Panc1 (cell line): Measurements from ENCODE around the gene COL27A1. TPM values are rescaled to one million over a fixed set of nuclear protein-coding genes. Genes with fewer than 3 reads are reported as not detected.

Experiments
- ATAC-seq: fragments of 200-7000 bp; cut with Tn5 transposase; 2 replicates; pipeline ENCODE4 v1.9.1; 2020; ENCODE audit warnings: mild to moderate bottlenecking, moderate library complexity
- BruUV-seq: library from RNA; stranded (reverse); fragments of 400-500 nt; replicated peaks from 2 replicates; lab custom pipeline; 2021; lab: Mats Ljungman, UMichigan
- CTCF ChIA-PET: fragments of 300-600 bp; sonication (Branson Sonifier 250); formaldehyde crosslinking; loops from one replicate; lab custom pipeline; 2022; ENCODE audit warnings: antibody characterized with exemption; lab: Charles Lee
- POLR2A ChIA-PET: fragments of 300-600 bp; sonication (Branson Sonifier 250); formaldehyde crosslinking; loops from one replicate; lab custom pipeline; 2022; ENCODE audit warnings: antibody characterized with exemption; lab: Charles Lee
- DNase-seq: peaks from one replicate; pipeline ENCODE4 v3.0.0-alpha.2; 2010; ENCODE audit warnings: low read depth, low spot score
- H3K27ac ChIP-seq: 2 replicates; pipeline ENCODE4 v1.5.1; 2011; ENCODE audit warnings: mild to moderate bottlenecking, low read length, inconsistent platforms
- H3K27me3 ChIP-seq: fragments of 200-500 bp; sonication (Bioruptor generic); 2 replicates; pipeline ENCODE4 v1.6.0; 2014; ENCODE audit warnings: low read length, inconsistent platforms; ENCODE audit not compliant: control insufficient read depth, insufficient read depth
- H3K36me3 ChIP-seq: fragments of 200-500 bp; sonication (Bioruptor generic); 2 replicates; pipeline ENCODE4 v1.5.1; 2014; ENCODE audit warnings: inconsistent platforms, mild to moderate bottlenecking, low read length, moderate library complexity; ENCODE audit not compliant: control insufficient read depth, insufficient read depth
- H3K4me1 ChIP-seq: 2 replicates; pipeline ENCODE4 v1.5.1; 2011; ENCODE audit warnings: inconsistent platforms, mild to moderate bottlenecking, low read length, moderate library complexity; ENCODE audit not compliant: control insufficient read depth, insufficient read depth
- H3K4me3 ChIP-seq, 2 experiments: 2 replicates each; pipeline ENCODE4 v1.5.1; 2011 to 2012; ENCODE audit warnings: low read depth in 2 of 2, low read length in 2 of 2, mild to moderate bottlenecking in 2 of 2, inconsistent platforms in 1 of 2, moderate library complexity in 1 of 2
- H3K9me3 ChIP-seq: fragments of 200-500 bp; sonication (Bioruptor generic); 2 replicates; pipeline ENCODE4 v1.5.1; 2014; ENCODE audit warnings: low read depth, mild to moderate bottlenecking, inconsistent platforms, low read length, moderate library complexity; ENCODE audit not compliant: control insufficient read depth, insufficient read depth
- CTCF ChIP-seq: fragments of 450-650 bp; IDR thresholded peaks from 2 replicates; pipeline ENCODE4 v1.5.1; 2017; ENCODE audit warnings: mild to moderate bottlenecking
- POLR2AphosphoS5 ChIP-seq: IDR thresholded peaks from 2 replicates; pipeline ENCODE4 v1.6.1; 2012; ENCODE audit warnings: mild to moderate bottlenecking, low read depth, low read length, moderate library complexity
- REST ChIP-seq, 2 experiments: IDR thresholded peaks; 2 replicates each; pipeline ENCODE4 v1.6.1; 2011 to 2012; ENCODE audit warnings: low read depth in 2 of 2, control low read depth in 1 of 2, low read length in 1 of 2, mild to moderate bottlenecking in 1 of 2, moderate library complexity in 1 of 2; ENCODE audit not compliant: insufficient read depth in 1 of 2
- SIN3A ChIP-seq: IDR thresholded peaks from 2 replicates; pipeline ENCODE4 v1.6.1; 2012; ENCODE audit warnings: low read depth, mild to moderate bottlenecking, low read length, moderate library complexity, borderline replicate concordance; ENCODE audit not compliant: insufficient read depth
- TCF7L2 ChIP-seq: IDR thresholded peaks from 2 replicates; pipeline ENCODE4 v1.6.1; 2011; ENCODE audit warnings: mild to moderate bottlenecking, low read depth, low read length, inconsistent platforms
- in situ Hi-C: cut with HindIII; loops from 2 replicates; pipeline ENCODE4 v1.10.0; 2016; ENCODE audit warnings: low sequenced_read_pairs, low pct_unique_long_range_greater_than_20kb
- intact Hi-C: fragments of 100-400 bp; cut with micrococcal nuclease; formaldehyde crosslinking; loops from one replicate; pipeline ENCODE4 v1.10.0; 2022; ENCODE audit not compliant: unreplicated experiment
- total RNA-seq: library from RNA; stranded (reverse); gene quantifications from one replicate; pipeline ENCODE4 v1.2.1, GENCODE V29; 2021; ENCODE audit not compliant: unreplicated experiment

Gene COL27A1
- total RNA-seq, 1 experiment from 2014 or later: 5.1 TPM

- no peak overlapping the region for H3K27ac ChIP-seq
- ChIA-PET CTCF (interaction anchor here (1.4 kb wide), 1 partner anchor 172 kb away, joined by 4 read pairs; no protein-coding TSS in a partner anchor), POLR2A (no interaction called here)
- no peak for TF ChIP-seq TCF7L2
- no peak for TF ChIP-seq SIN3A
- no peak for TF ChIP-seq REST (IDR thresholded peaks at IDR 0.05; ENCODE audit: insufficient read depth in 1 of 2, low read depth in 2 of 2, low read length in 1 of 2)
- no peak for TF ChIP-seq POLR2AphosphoS5
- TF ChIP-seq CTCF: no peak
- DNase-seq: no peak
- no peak overlapping the region for H3K4me3 ChIP-seq
- no TSS peak for BruUV-seq
- H3K27me3 ChIP-seq: no peaks in the 10 kb centered on the region
- H3K4me1 ChIP-seq: peaks cover 5% of the 10 kb centered on the region
- H3K36me3 ChIP-seq: no peaks in the 10 kb centered on the region
- intact Hi-C loops: no loop called here
- in situ Hi-C loops: no loop called here
- no peak for ATAC-seq
- no peaks in the 10 kb centered on the region for H3K9me3 ChIP-seq
Observed at GRCh38 chr9:114279693-114280092, 124.4 kb downstream of the COL27A1 start.

GRCh38 chr9:114280636-114281472 is 125.5 kb downstream of the COL27A1 start:
- DNase-seq (no peak), ATAC-seq (no peak)
- POLR2A ChIA-PET: no interaction called here
- CTCF ChIA-PET: no interaction called here
- BruUV-seq: no TSS peak
- in situ Hi-C loops: no loop called here
- no peak overlapping the region for H3K4me3 ChIP-seq
- TF ChIP-seq TCF7L2 (no peak), REST (IDR thresholded peaks at IDR 0.05; ENCODE audit: insufficient read depth in 1 of 2, low read depth in 2 of 2, low read length in 1 of 2) (no peak), CTCF (no peak), POLR2AphosphoS5 (no peak), SIN3A (no peak)
- intact Hi-C loops: no loop called here
- H3K27me3 ChIP-seq: no peaks in the 10 kb centered on the region
- no peaks in the 10 kb centered on the region for H3K36me3 ChIP-seq
- H3K27ac ChIP-seq: no peak overlapping the region
- peaks cover 5% of the 10 kb centered on the region for H3K4me1 ChIP-seq
- no peaks in the 10 kb centered on the region for H3K9me3 ChIP-seq
